Measurements from ENCODE around the gene SPEM1. TPM values are rescaled to one million over a fixed set of nuclear protein-coding genes. Genes with fewer than 3 reads are reported as not detected.
"Not testable (repeated sequence)": the region's sequence is repeated elsewhere in the genome, so short reads cannot be mapped to it uniquely, and the experiment has no call there.

Gene SPEM1
- polyA plus RNA-seq, 6 donors from 2014 or later: not detected

DNA sequence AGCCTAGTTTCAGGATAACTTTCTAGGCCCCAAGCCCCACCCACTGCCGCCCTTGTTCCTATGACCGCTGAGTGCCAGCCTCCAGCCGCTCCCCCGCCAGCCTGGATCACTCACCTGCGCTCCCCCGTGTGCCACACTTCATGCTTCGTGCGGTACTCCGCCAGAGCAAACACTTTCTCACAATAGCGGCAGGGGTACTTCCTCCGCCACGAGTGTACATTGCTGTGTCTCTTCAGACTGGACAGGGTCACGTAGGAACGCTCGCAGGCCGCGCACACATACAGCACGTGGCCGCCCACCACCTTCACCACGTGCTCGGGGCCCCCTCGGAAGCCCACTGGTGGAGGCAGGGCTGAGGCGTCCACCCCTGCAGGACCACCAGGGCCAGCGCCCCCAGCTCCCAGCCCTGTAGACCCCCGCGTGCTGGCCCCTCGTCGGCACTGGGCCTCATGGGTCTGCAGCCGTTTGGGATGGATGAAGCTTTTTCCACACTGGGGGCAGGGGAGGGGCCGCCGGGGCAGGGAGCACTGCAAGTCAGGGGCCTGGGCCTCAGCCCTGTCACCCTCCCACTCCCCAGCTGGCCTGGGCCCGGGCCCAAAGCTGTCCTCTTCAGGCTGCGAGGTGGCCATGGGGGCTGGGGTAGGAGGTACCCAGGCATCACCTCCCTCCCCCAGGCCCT, 45.6 kb downstream of the SPEM1 start:
- Mint-ChIP-seq H3K27me3 (no peaks in the 10 kb centered on the region), H3K4me1 (peaks cover 17 to 30% (median 21%) of the 10 kb centered on the region in 3 donors), H3K9me3 (no peaks in the 10 kb centered on the region), H3K27ac (peak overlapping the region in 2 of 6 donors; percentile 34 to 78), H3K36me3 (peaks cover 0 to 8% of the 10 kb centered on the region in 2 donors), H3K4me3 (peak overlapping the region in 1 of 8 donors; percentile 53)
- DNase-seq (no peak), ATAC-seq (ENCODE audit: low read depth in 2 of 2) (no peak)

DNA sequence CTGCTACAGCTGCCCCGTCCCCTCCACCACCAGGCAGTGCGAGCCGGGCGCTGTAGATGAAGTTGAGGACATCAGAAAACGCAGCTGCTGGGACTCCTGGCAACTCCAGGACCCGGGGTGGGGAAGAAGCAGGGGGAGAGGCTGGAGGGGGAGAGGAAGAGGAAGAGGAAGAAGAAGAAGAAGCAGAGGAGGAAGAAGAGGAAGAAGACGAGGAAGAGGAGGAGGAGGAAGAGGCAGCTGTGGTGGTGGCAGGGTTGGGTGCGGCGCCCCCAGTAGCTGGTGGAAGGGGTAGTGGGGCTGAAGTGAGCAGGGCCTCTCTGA, 46.2 kb downstream of the SPEM1 start:
- no peak for ATAC-seq (ENCODE audit: low read depth in 2 of 2)
- peaks cover 0 to 8% of the 10 kb centered on the region in 2 donors for H3K36me3 Mint-ChIP-seq
- peaks cover 17 to 27% (median 21%) of the 10 kb centered on the region in 3 donors for H3K4me1 Mint-ChIP-seq
- peak overlapping the region in 2 of 6 donors; percentile 78 to 84 for H3K27ac Mint-ChIP-seq
- peak overlapping the region in 1 of 8 donors; percentile 8 for H3K4me3 Mint-ChIP-seq
- no peak for DNase-seq
- H3K27me3 Mint-ChIP-seq: no peaks in the 10 kb centered on the region
- no peaks in the 10 kb centered on the region for H3K9me3 Mint-ChIP-seq

DNA sequence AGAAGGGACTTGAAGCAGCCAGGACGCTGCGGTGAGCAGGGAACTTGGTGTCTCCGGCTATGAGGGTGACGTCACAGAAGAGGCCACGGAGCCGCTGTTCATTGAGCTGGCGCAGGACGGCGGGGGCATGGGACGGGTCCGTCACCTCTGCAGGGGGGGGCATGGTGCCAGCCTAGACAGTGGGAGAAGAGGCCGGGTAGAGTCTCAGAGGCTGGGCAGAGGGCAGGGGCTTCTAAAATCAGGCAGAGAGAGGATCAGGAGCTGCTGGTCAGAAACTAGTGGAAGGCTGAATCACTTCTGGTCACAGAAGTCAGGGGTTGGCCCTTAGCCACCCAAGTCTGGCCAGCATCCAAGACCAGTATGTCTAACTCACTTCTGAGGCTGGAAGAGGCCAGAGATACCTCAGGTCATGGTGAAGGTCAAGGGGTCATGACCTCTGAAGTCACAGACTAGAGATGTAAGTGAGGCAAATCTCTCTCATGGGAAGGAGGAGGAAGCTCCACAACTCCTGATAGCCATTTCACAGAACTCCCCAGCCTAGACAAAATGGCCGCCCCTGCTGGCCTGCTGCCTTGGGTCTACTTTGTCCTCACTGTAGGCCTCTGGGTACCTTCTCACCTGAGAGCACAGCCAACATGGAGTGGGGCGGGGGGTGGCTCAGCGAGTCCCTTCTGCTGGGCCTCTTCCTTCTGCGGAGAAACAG, 46.7 kb downstream of the SPEM1 start:
- Mint-ChIP-seq H3K27ac (peak overlapping the region in 3 of 6 donors; percentile 78 to 84 (median 81)), H3K4me1 (peaks cover 21 to 27% (median 22%) of the 10 kb centered on the region in 3 donors), H3K9me3 (no peaks in the 10 kb centered on the region), H3K27me3 (no peaks in the 10 kb centered on the region), H3K36me3 (peaks cover 0 to 8% of the 10 kb centered on the region in 2 donors), H3K4me3 (peak overlapping the region in 2 of 8 donors; percentile 8 to 69)
- ATAC-seq (ENCODE audit: low read depth in 2 of 2) (no peak), DNase-seq (no peak)

DNA sequence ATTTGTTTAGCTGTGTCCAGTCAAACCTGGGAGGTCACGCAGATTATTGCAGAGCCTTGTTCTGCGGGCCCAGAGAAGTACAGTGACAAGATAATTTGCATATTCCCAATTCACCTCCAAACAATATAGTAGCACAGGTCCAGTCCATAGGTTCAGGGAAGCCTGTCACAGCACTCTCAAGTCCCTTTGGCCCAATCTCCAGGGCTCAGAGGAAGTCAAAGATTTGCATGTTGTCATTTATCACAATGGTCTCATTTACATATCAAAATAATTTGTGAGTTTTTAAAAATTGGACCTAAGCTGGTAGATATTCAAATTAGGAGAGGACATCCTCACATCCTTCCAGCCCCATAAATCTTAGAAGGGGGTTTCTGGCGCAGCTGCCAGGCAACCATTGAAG, 47.4 kb downstream of the SPEM1 start:
- Mint-ChIP-seq H3K27ac (peak overlapping the region in 1 of 6 donors; percentile 81), H3K36me3 (peaks cover 0 to 8% of the 10 kb centered on the region in 2 donors), H3K27me3 (no peaks in the 10 kb centered on the region), H3K4me3 (peak overlapping the region in 2 of 8 donors; percentile 44 to 61), H3K4me1 (peaks cover 23 to 33% (median 29%) of the 10 kb centered on the region in 3 donors), H3K9me3 (no peaks in the 10 kb centered on the region)
- DNase-seq (no peak), ATAC-seq (ENCODE audit: low read depth in 2 of 2) (peak; percentile 12 to 18)

DNA sequence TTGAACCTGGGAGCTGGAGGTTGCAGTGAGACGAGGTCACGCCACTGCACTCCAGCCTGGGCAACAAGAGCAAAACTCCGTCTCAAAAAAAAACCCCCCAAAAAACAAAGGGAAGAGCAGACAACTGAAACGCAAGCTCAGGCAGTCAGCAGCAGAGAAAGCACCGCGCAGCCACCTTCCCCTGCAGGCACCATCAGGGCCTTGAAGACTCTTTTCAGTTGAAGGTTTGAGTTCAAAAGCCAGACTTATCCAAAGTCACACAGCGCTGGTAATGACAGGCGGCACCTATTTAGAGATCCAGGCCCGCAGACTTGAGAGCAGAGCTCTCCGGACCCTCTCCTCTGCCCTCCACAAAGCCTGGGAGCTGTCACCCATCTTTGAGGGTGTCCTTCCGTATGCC, 48.2 kb downstream of the SPEM1 start:
- peaks cover 0 to 8% of the 10 kb centered on the region in 2 donors for H3K36me3 Mint-ChIP-seq

DNA sequence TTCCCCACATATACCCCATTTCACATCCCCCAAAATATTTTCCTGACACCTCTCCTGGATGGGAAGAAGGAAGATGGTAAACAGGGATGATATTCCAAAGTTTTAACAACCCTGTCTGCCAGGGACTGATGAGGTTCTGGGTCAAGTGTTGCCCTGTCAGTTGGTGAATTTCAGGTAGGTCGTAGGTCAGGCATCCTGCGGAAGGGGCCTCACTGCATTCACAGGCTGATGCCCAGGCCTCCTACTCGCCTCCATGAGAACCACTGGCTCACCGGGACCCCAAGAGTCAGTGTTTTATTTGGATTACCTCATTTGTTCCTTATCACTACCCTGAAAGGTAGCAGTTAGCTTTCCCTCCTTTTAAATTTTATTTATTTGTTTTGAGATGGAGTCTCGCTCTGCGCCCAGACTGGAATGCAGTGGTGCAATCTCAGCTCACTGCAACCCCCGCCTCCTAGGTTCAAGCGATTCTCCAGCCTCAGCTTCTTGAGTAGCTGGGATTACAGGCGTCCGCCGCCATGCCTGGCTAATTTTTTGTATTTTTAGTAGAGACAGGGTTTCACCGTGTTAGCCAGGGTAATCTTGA, 48.8 kb downstream of the SPEM1 start:
- ATAC-seq (ENCODE audit: low read depth in 2 of 2) (no peak), DNase-seq (no peak)
- Mint-ChIP-seq H3K4me3 (no peak overlapping the region), H3K9me3 (no peaks in the 10 kb centered on the region), H3K36me3 (peaks cover 0 to 8% of the 10 kb centered on the region in 2 donors), H3K4me1 (peaks cover 23 to 38% (median 35%) of the 10 kb centered on the region in 3 donors), H3K27me3 (no peaks in the 10 kb centered on the region), H3K27ac (peak overlapping the region in 2 of 6 donors; percentile 50 to 81)

More for the DNA sequence above, 48.2 kb downstream of the SPEM1 start:
- H3K9me3 Mint-ChIP-seq: no peaks in the 10 kb centered on the region
- DNase-seq (no peak), ATAC-seq (ENCODE audit: low read depth in 2 of 2) (no peak)
- H3K4me1 Mint-ChIP-seq: peaks cover 23 to 38% (median 30%) of the 10 kb centered on the region in 3 donors
- H3K27ac Mint-ChIP-seq: peak overlapping the region in 2 of 6 donors; percentile 50 to 84
- H3K4me3 Mint-ChIP-seq: peak overlapping the region in 1 of 8 donors; percentile 25
- no peaks in the 10 kb centered on the region for H3K27me3 Mint-ChIP-seq

DNA sequence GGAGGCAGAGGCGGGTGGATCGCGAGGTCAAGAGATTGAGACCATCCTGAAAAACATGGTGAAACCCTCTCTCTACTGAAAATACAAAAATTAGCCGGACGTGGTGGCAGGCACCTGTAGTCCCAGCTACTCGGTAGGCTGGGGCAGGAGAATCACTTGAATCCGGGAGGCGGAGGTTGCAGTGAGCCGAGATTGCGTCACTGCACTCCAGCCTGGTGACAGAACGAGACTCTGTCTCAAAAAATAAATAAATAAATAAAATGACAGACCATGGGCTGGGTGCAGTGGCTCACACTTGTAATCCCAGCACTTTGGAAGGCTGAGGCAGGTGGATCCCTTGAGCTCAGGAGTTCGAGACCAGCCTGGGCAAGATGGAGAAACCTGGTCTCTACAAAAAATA, 49.7 kb downstream of the SPEM1 start:
- H3K9me3 Mint-ChIP-seq; H3K4me3 Mint-ChIP-seq; H3K36me3 Mint-ChIP-seq; DNase-seq; H3K27me3 Mint-ChIP-seq; ATAC-seq (ENCODE audit: low read depth in 2 of 2): not testable (repeated sequence)
- peaks cover 23 to 41% (median 38%) of the 10 kb centered on the region in 3 donors for H3K4me1 Mint-ChIP-seq
- peak overlapping the region in 1 of 6 donors; percentile 30 for H3K27ac Mint-ChIP-seq

DNA sequence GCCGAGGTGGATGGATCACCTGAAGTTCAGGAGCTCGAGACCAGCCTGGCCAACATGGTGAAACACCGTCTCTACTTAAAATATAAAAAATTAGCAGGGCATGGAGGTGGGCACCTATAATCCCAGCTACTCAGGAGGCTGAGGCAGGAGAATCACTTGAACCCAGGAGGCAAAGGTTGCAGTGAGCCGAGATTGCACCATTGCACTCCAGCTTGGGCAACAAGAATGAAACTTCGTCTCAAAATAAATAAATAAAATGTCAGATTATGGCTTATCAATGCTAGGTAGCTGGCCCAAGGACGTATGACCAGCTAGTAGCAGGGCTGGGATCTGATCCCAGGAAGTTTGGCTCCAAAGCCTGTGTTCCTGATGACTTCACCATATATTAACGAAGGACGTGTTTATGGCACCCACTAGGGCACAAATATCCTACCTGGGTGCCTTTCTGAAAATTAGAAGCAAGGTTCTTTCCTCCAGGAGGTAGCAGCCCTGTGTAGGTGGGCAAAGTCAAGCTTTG, 50.4 kb downstream of the SPEM1 start:
- not testable (repeated sequence) for H3K27me3 Mint-ChIP-seq; DNase-seq; H3K4me3 Mint-ChIP-seq; H3K36me3 Mint-ChIP-seq; H3K9me3 Mint-ChIP-seq; ATAC-seq (ENCODE audit: low read depth in 2 of 2)
- Mint-ChIP-seq H3K27ac (peak overlapping the region in 1 of 6 donors; percentile 19), H3K4me1 (peaks cover 23 to 41% (median 41%) of the 10 kb centered on the region in 3 donors)

Other genes starting within 250 kb of the SPEM1 start
- gene ASGR1, start 241.0 kb upstream of the SPEM1 start, polyA plus RNA-seq (ENCODE audit: low read depth in 6 of 6): under 1 TPM in 1 of 6 donors, not detected in 5; 0.19 TPM
- gene DLG4, start 200.5 kb upstream of the SPEM1 start, polyA plus RNA-seq (ENCODE audit: low read depth in 6 of 6): under 1 TPM in 5 of 6 donors, not detected in 1; 0.06 to 0.29 (median 0.22) TPM
- gene ACADVL, start 200.4 kb upstream of the SPEM1 start, polyA plus RNA-seq (ENCODE audit: low read depth in 6 of 6): 100 to 1,000 TPM in 1 of 6 donors, 10 to 100 TPM in 5; 63.9 to 102 (median 75.0) TPM
- gene DVL2, start 185.8 kb upstream of the SPEM1 start, polyA plus RNA-seq (ENCODE audit: low read depth in 6 of 6): 10 to 100 TPM; 23.4 to 33.1 (median 25.5) TPM
- 10 to 100 TPM; 11.9 to 24.2 (median 20.5) TPM for gene PHF23, start 180.9 kb upstream of the SPEM1 start, polyA plus RNA-seq (ENCODE audit: low read depth in 6 of 6)
- 1,000 to 10,000 TPM in 4 of 6 donors, 100 to 1,000 TPM in 2; 833 to 1,381 (median 1,181) TPM for gene GABARAP, start 177.9 kb upstream of the SPEM1 start, polyA plus RNA-seq (ENCODE audit: low read depth in 6 of 6)
- gene CTDNEP1, start 168.6 kb upstream of the SPEM1 start, polyA plus RNA-seq (ENCODE audit: low read depth in 6 of 6): 10 to 100 TPM; 44.6 to 90.2 (median 53.0) TPM
- gene ELP5, start 168.1 kb upstream of the SPEM1 start, polyA plus RNA-seq (ENCODE audit: low read depth in 6 of 6): 10 to 100 TPM; 54.2 to 94.8 (median 80.6) TPM
- 1 to 10 TPM in 5 of 6 donors, not detected in 1; 2.9 to 6.9 (median 4.8) TPM for gene CLDN7, start 157.8 kb upstream of the SPEM1 start, polyA plus RNA-seq (ENCODE audit: low read depth in 6 of 6)
- not detected for gene SLC2A4, start 138.6 kb upstream of the SPEM1 start, polyA plus RNA-seq (ENCODE audit: low read depth in 6 of 6)
- gene YBX2, start 125.7 kb upstream of the SPEM1 start, polyA plus RNA-seq (ENCODE audit: low read depth in 6 of 6): not detected
- gene EIF5A, start 112.7 kb upstream of the SPEM1 start, polyA plus RNA-seq (ENCODE audit: low read depth in 6 of 6): 100 to 1,000 TPM; 195 to 802 (median 516) TPM
- gene GPS2, start 105.0 kb upstream of the SPEM1 start, polyA plus RNA-seq (ENCODE audit: low read depth in 6 of 6): 100 to 1,000 TPM; 103 to 131 (median 107) TPM
- gene NEURL4, start 91.0 kb upstream of the SPEM1 start, polyA plus RNA-seq (ENCODE audit: low read depth in 6 of 6): 1 to 10 TPM in 5 of 6 donors, not detected in 1; 1.2 to 2.7 (median 1.9) TPM
- gene ACAP1, start 83.8 kb upstream of the SPEM1 start, polyA plus RNA-seq (ENCODE audit: low read depth in 6 of 6): 100 to 1,000 TPM; 117 to 177 (median 155) TPM
- 10 to 100 TPM in 2 of 6 donors, 1 to 10 TPM in 4; 3.3 to 13.2 (median 8.3) TPM for gene KCTD11, start 68.2 kb upstream of the SPEM1 start, polyA plus RNA-seq (ENCODE audit: low read depth in 6 of 6)
- not detected for gene TMEM95, start 65.2 kb upstream of the SPEM1 start, polyA plus RNA-seq (ENCODE audit: low read depth in 6 of 6)
- gene TNK1, start 39.2 kb upstream of the SPEM1 start, polyA plus RNA-seq (ENCODE audit: low read depth in 6 of 6): 1 to 10 TPM; 1.2 to 4.2 (median 2.5) TPM
- 10 to 100 TPM; 43.1 to 73.4 (median 59.1) TPM for gene PLSCR3, start 25.8 kb upstream of the SPEM1 start, polyA plus RNA-seq (ENCODE audit: low read depth in 6 of 6)
- gene TMEM256, start 16.2 kb upstream of the SPEM1 start, polyA plus RNA-seq (ENCODE audit: low read depth in 6 of 6): 10 to 100 TPM; 73.4 to 90.2 (median 81.3) TPM
- gene NLGN2, start 12.5 kb upstream of the SPEM1 start, polyA plus RNA-seq (ENCODE audit: low read depth in 6 of 6): not detected
- not detected for gene SPEM2, start 5.3 kb downstream of the SPEM1 start, polyA plus RNA-seq (ENCODE audit: low read depth in 6 of 6)
- gene SPEM3, start 8.5 kb downstream of the SPEM1 start, polyA plus RNA-seq (ENCODE audit: low read depth in 6 of 6): not detected
- gene TMEM102, start 15.1 kb downstream of the SPEM1 start, polyA plus RNA-seq (ENCODE audit: low read depth in 6 of 6): 10 to 100 TPM in 5 of 6 donors, 1 to 10 TPM in 1; 9.6 to 19.8 (median 13.5) TPM
- under 1 TPM in 1 of 6 donors, not detected in 5; 0.16 TPM for gene FGF11, start 19.2 kb downstream of the SPEM1 start, polyA plus RNA-seq (ENCODE audit: low read depth in 6 of 6)
- 10 to 100 TPM; 12.6 to 21.6 (median 15.6) TPM for gene CHRNB1, start 24.7 kb downstream of the SPEM1 start, polyA plus RNA-seq (ENCODE audit: low read depth in 6 of 6)
- gene ZBTB4, start 59.3 kb downstream of the SPEM1 start, polyA plus RNA-seq (ENCODE audit: low read depth in 6 of 6): 10 to 100 TPM in 4 of 6 donors, 1 to 10 TPM in 2; 5.3 to 19.2 (median 10.5) TPM
- gene SLC35G6, start 61.1 kb downstream of the SPEM1 start, polyA plus RNA-seq (ENCODE audit: low read depth in 6 of 6): under 1 TPM in 2 of 6 donors, not detected in 4; 0.14 to 0.39 TPM
- gene POLR2A, start 64.0 kb downstream of the SPEM1 start, polyA plus RNA-seq (ENCODE audit: low read depth in 6 of 6): 10 to 100 TPM; 13.6 to 88.9 (median 47.1) TPM
- 10 to 100 TPM; 21.6 to 33.3 (median 28.0) TPM for gene TNFSF12, start 128.7 kb downstream of the SPEM1 start, polyA plus RNA-seq (ENCODE audit: low read depth in 6 of 6)
- gene TNFSF13, start 138.4 kb downstream of the SPEM1 start, polyA plus RNA-seq (ENCODE audit: low read depth in 6 of 6): 10 to 100 TPM; 32.2 to 43.1 (median 38.5) TPM
- 10 to 100 TPM; 16.0 to 21.9 (median 18.2) TPM for gene SENP3, start 141.6 kb downstream of the SPEM1 start, polyA plus RNA-seq (ENCODE audit: low read depth in 6 of 6)
- gene CD68, start 159.3 kb downstream of the SPEM1 start, polyA plus RNA-seq (ENCODE audit: low read depth in 6 of 6): 1 to 10 TPM; 3.3 to 7.4 (median 6.8) TPM
- 10 to 100 TPM; 27.8 to 59.7 (median 43.1) TPM for gene MPDU1, start 163.5 kb downstream of the SPEM1 start, polyA plus RNA-seq (ENCODE audit: low read depth in 6 of 6)
- gene SOX15, start 169.8 kb downstream of the SPEM1 start, polyA plus RNA-seq (ENCODE audit: low read depth in 6 of 6): not detected
- gene FXR2, start 194.6 kb downstream of the SPEM1 start, polyA plus RNA-seq (ENCODE audit: low read depth in 6 of 6): 10 to 100 TPM in 5 of 6 donors, 1 to 10 TPM in 1; 7.8 to 20.1 (median 12.5) TPM
- 10 to 100 TPM; 34.2 to 42.5 (median 35.9) TPM for gene SAT2, start 207.5 kb downstream of the SPEM1 start, polyA plus RNA-seq (ENCODE audit: low read depth in 6 of 6)
- not detected for gene SHBG, start 209.8 kb downstream of the SPEM1 start, polyA plus RNA-seq (ENCODE audit: low read depth in 6 of 6)
- gene ATP1B2, start 230.6 kb downstream of the SPEM1 start, polyA plus RNA-seq (ENCODE audit: low read depth in 6 of 6): under 1 TPM in 2 of 6 donors, not detected in 4; 0.08 to 0.21 TPM

Measured in naive B cell (primary cell).